DMS53 (cell line): ENCODE data around the gene MTERF4.

Experiments used
- DNase-seq: peaks from one replicate; lab custom pipeline; 2025; lab: John Stamatoyannopoulos, UW

Gene MTERF4

DNA sequence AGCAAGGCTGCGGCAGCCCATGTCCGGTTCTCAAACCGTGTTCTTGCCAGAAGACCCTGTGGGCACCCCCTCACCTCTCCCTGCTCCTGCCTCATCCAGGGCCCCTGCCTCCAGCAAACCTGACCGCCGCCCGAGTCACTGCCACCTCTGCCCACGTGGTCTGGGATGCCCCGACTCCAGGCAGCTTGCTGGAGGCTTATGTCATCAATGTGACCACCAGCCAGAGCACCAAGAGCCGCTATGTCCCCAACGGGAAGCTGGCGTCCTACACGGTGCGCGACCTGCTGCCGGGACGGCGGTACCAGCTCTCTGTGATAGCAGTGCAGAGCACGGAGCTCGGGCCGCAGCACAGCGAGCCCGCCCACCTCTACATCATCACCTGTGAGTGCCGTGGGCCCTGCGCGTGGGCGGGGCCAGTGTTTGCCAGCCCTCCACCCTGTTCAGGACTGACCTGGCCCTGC lies 32.2 kb downstream of the MTERF4 start:
- DNase-seq, result no peak

DNA sequence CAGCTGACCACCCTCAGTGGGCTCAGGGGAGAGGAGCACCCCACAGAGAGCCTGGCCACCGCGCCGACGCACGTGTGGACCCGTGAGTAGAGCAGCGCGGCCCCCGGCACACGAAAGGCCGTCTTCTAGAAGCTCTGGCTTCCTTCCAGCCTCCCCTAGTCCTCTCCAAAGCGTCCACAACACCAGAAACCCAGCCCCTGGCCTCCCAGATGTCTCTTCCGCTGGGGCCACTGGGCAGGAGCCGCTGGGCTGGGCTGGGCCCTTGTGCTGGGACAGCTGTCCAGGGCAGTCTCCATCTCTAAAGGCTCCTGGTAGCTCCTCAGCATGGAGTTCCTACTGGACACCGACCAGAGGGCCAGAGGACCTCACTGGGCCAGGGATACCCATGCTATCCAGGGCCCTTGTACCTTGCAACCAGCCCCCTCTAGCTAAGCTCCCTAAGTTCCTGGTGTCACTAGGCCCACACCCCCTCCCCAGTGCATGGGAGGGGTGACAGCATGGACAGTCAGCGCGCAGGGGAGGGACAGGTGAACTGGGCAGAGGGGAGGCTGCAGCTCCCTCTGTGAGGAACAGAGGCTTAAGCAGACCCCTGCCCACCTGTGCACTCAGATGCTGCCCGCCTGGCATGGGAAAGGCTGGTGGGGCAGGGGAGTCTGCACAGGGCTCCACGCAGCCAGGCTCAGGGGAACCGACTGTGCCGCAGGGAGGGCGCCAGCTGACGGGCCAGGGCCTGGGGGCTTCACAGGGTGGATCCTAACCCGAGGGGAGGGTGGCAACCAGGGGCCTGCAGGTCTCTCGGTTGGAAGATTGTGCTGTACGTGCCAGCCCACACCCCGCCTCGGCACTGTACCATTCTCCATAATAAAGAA lies 32.9 kb downstream of the MTERF4 start:
- DNase-seq, result no peak

DNA sequence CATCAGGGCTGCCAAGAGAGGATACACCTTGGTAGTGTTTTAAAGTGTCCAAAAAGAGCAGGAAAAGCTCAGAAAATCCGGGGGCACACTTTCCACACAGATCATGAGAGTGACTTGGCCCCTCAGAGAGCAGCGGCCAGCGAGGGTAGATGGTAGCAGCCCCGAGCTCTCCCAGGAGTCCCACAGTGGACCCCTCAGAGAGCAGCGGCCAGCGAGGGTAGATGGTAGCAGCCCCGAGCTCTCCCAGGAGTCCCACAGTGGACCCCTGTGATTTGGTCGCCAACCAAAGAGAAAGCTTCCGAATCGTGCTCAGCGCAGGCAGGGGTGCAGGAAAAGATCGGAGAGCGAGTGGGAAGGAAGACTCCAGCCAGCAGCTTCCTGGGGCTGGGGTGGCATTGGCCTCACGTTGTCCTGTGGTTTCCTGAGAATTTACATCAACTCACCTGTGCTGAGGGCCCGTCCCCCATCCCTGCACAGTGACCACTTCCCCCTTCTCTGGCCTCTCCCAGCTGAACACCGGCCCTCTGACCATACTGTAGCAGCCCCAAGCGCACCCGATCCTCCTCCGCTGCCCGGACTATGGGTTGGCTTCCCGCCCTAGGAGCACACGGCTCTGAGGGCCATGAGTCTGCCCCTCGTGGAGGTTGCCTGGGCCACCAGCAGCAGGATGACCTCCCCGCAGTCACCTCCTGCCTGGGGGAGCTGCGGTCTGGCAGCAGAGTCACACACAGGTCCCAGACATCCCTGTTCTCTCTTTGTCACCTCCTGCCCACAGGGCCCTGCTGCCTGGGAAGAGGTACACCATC lies 33.7 kb downstream of the MTERF4 start:
- no peak for DNase-seq

DNA sequence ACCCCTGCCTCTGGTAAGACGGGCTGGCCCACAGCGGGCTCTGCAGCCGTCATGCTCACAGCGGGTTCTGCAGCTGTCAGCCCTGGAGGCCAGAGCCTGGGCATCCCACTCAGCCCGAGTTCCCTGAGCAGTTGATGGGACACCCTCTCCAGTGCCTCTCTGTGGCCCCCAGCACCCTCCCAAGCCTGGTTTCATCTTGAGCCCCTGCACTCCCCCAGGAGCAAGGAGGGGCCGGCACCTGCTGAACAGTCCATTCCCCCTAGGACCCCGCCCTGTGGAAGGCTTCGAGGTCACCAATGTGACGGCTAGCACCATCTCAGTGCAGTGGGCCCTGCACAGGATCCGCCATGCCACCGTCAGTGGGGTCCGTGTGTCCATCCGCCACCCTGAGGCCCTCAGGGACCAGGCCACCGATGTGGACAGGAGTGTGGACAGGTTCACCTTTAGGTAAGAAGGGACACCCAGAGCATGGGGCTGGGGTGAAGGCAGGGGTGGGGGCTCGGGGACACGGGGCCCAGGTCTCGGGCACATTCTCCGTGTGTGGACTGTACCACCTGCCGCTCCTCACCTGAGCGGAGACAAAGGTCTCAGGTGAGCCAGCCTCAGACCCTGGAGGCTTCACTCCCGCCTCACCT lies 34.5 kb downstream of the MTERF4 start:
- no peak for DNase-seq

DNA sequence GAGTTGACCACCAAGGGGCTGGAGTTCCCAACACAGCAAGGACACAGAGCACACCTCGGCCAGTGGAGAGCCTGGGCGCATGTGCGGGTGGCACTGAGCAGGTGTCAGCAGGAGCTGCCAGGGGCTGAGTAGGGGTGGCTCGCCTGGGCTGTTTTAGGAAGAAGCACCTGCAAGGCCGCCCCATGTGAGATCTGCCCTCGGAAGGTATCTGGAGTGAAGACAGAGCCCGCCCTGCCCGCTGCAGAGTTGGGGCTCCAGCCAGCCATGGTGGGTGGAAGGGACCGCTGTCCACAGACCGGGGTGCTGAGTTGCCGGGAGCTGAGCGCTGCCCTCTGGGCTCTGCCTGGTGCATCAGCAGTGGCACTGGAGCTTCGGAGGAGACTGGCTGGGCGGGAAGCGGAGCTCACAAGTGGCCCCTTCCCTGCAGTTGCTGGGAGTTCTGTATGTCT lies 35.2 kb downstream of the MTERF4 start:
- no peak for DNase-seq

DNA sequence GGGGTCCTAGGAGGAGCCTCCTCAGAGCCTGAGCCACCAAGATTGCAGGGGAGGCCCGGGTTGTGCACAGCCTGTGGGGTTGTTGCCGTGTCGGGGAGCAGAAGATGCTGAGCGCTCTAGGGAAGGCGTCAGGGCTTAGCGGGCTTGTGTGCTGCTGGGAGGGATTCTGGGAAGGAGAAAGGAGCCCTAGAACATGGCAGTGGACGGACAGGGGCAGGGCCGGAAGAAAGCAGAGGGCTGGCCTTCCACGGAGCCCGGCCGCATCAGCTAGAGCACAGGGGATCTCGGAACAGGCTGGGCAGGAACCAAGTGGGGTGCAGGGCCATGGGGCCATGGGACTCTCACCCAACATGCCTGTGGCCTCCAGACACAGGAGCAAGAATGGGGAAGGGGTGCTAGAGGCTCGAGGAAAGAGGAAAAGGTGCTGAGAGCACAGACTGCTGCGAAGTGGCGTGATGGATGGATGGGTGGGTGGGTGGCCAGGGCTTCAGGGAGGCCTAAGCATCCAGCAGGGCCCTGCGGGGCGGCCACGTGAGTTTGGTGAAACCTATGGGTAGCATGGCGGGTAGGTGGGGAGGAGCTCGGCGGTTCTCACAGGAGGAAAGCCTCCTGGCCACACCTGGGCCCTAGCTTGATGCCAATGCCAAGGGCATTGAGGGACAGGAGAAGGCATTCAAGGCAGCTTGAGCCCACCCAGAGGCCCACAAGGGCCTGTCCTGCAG lies 35.8 kb downstream of the MTERF4 start:
- no peak for DNase-seq

DNA sequence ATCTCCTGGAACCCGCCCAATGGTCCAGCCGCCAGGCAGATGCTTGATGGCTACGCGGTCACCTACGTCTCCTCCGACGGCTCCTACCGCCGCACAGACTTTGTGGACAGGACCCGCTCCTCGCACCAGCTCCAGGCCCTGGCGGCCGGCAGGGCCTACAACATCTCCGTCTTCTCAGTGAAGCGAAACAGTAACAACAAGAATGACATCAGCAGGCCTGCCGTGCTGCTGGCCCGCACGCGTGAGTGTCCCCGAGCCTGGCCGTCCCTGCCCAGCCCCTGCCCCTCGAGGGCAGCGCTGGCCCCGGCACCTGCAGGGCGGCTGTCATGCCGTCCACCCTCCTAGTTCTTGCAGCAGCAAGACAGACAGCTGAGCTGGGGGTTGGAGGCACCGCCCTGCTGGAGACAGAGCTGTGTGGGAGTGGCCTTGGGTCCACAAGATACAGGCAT lies 36.7 kb downstream of the MTERF4 start:
- peak; percentile 84 for DNase-seq

DNA sequence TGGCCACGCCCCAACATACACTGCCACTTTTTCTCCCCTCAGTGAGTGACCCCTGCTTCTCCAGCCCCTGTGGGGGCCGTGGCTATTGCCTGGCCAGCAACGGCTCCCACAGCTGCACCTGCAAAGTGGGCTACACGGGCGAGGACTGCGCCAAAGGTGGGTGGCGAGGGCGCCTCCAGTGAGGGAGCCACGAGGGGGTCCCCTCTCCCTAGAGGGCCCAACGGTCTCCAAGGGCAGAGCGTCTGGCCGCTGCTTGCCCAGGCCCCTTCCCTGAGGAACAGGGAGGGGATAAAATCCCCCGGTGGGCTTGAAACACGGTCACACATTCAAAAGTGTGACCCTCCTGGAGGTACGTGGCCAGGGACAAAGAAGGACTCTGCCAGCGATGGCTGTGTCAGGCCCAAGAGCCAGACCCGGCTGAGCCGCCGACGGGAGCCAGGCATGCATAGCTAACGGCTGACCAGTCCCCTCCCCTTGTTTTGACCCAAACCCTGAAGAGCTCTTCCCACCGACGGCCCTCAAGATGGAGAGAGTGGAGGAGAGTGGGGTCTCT lies 37.2 kb downstream of the MTERF4 start:
- DNase-seq, result no peak

DNA sequence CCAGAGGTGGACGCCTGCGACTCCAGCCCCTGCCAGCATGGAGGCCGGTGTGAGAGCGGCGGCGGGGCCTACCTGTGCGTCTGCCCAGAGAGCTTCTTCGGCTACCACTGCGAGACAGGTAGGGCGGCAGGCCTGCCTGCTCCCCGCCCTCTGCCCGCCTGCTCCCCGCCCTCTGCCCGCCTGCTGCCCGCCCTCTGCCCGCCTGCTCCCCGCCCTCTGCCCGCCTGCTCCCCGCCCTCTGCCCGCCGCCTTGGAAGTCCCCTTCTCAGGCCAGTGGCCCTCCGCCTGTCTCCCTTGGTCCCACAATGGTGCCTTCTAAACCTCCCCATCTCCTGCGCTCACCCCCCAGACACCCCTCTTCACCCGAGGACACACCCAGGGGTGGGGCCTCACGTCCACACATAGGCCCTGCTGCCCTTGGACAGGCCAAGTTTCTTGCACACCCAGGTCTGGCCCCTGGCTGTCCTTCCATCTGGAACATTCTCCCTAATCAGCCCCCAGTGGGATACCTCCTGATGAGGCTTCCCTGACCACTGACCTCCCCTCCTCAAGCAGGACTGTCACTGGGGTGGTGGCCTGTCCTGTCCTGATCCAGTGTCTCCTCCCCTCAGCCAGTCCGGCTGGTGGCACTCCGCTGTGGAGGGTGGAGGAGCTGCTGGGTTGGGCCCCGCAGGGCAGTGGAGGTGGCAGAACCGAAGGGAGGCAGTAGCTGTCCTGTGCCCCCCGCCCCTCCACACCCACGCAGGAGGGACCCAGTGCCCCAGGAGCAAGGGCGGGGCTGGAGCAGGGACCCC lies 37.9 kb downstream of the MTERF4 start:
- DNase-seq, result peak; percentile 79

DNA sequence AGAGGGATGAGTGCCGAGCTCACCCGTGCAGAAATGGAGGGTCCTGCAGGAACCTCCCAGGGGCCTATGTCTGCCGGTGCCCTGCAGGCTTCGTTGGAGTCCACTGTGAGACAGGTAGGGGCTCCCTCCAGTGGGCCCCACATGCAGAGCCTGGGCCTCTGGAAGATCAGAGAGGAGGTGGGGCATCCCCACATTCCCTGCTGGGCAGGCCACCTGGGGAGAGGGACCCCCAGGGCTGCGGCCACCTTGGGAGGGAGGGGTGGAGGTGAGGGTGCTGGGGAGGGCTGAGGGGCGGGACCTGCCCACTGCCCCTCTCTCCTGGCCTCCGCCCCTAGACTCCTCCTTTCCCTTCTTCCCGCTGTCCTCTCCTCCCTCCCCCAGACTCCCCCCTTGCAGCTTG lies 38.5 kb downstream of the MTERF4 start:
- peak; percentile 49 for DNase-seq

DNA sequence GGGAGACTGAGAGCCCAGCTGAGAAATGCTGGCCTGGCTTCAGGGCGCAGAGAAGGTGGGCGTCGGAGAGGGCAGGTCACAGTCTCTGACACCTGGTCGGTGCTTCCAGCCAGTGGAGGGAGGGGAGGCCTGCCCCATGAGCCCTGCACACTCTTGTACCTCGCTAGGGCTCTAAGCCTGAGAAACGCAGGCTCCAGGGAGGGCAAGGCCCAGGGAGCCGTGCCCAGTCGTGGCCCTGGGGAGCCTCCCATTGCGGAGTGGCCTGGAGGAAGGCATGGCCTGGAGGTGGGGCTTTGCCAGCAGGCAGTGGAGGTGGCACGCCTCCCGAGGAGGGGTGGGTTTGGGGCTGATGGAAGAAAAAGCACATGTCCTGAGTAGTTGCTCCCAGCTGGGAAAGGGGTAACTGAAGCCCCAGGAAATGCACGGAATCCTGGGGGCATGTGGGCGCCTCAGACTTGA lies 39.0 kb downstream of the MTERF4 start:
- DNase-seq, result peak; percentile 40

DNA sequence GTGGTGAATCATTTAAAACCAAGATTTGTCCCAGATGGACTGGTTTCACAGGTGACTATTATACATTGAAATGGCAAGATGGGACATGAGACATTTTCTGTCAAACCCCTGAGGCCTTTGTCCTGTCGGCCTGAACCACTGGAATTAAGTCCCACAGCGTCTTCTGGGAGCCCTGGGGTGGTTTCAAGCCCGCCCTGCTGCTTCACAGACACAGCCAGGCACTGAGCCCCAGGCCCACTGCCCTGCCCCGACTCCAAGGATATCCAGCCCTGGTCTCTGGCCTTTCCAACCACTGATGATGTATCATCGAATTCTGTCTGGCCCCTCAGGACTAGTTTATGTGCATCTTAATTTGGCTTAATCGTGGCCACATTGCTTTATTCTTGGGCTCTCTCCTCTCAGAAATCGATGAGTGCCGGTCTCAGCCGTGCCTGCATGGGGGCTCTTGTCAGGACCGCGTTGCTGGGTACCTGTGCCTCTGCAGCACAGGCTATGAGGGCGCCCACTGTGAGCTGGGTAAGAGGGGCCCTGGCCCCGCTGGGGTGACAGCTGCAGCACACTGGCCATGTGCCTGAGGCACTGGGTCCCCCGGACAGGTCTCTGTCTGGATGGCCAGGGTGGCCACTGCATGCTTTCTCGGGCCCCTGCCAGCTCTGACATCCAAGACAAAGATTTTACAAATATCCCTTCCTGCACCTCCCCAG lies 39.5 kb downstream of the MTERF4 start:
- no peak for DNase-seq

DNA sequence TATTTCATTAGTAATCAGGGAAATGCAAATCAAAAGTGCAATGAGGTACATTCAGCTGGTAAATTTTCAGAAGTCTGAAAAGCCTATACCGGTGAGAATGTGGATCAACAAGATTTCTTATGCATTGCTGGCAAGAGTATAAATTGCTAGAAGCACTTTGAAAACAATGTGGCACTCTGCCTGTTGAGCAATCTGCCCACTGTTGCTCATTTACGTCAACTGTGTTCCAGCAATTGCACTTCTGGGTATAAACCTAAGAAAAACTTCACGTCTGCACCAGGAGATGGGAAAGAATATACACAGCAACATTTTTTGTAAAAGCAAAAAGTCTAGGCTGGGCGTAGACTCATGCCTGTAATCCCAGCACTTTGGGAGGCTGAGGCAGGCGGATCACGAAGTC lies 40.8 kb downstream of the MTERF4 start:
- no peak for DNase-seq

DNA sequence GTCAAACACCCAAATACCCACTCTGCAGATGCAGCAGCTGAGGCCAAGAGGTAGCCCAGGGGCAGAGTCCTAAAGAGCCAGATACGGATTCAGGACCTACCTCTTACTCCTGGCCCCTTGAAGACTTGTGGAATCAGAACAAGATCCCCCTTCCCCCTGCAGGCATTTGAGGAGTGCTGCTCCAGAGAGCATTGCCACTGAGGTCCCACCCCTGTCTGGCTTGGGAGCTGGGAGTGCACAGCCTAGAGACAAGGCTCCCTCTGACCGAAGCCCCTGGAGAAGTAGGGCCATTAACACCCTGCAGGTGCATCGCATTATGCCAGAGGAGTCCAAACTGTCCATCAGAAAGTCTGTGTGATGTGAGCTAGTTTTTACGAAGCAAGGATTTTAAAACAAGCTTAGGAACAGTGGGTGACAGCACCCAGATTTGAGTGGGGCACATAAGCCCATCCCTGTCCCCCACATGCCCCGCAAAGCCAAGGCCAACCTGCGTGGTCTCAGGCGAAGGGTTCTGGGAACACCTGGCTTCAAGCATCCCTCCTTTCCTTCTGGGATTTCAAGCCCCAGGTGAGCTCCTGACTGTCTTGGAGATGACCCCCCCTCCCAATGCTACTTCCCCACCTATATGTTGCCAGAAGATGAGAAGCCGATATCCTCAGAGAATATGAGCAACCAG lies 48.4 kb downstream of the MTERF4 start:
- DNase-seq, result no peak

DNA sequence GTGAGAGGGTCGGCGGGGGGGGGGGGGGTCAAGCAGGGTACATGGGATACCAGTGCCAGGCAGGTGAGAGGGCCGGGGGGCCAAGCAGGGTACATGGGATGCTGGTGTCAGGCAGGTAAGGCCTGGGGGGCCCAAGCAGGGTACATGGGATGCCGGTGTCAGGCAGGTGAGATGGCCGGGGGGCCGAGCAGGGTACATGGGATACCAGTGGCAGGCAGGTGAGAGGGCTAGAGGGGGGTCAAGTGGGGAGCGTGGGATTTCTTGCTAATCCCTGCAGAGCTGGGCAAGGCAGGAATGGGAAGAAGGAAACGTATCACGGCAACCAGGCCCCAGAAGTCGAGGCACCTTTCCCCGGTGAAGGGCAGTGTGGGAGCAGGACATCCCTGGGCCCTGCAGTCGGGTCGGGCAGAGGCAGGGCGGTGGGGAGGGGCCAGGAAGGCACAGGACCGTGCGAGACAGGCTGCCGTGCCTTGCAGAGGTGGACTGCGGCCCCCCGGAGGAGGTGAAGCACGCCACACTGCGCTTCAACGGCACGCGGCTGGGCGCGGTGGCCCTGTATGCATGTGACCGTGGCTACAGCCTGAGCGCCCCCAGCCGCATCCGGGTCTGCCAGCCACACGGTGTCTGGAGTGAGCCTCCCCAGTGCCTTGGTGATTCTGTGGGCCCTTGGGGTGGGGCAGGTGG lies 49.3 kb downstream of the MTERF4 start:
- no peak for DNase-seq

DNA sequence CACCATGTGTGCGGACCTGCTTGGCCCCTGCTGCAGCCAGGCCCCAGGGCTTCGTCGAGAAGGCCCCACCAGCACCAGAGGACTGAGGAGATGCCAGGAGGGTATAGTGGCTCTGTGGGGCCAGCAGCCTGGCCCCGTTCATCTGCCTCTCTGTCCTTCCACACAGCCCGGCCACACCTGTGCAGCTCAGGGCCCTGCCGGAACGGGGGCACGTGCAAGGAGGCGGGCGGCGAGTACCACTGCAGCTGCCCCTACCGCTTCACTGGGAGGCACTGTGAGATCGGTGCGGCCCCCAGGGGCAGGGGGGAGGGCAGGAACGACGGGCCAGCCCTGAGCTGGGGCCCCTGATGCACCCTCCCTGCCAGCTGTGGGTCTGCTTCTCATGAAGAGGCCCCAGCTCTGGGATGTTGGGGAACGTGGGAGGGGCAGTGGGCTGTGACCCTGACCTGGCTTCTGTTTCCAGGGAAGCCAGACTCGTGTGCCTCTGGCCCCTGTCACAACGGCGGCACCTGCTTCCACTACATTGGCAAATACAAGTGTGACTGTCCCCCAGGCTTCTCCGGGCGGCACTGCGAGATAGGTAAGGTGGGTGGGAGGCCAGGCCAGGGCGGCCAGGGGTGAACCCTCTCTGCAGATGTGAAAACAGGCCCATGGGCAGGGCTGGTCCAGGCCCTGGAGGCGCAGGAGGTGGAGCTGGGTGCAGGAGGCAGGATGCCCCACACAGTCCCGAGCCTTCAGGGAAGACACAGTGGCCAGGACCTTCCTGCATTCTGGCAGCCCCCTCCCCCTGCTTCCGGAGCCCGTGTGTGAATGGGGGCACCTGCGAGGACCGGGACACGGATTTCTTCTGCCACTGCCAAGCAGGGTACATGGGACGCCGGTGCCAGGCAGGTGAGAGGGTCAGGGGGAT lies 50.3 kb downstream of the MTERF4 start:
- DNase-seq, result no peak
